ENCODE results near the gene LCT.

GRCh38 chr2:135832891-135833290, 4.1 kb downstream of the LCT start:
- TF ChIP-seq, protein P1, sequence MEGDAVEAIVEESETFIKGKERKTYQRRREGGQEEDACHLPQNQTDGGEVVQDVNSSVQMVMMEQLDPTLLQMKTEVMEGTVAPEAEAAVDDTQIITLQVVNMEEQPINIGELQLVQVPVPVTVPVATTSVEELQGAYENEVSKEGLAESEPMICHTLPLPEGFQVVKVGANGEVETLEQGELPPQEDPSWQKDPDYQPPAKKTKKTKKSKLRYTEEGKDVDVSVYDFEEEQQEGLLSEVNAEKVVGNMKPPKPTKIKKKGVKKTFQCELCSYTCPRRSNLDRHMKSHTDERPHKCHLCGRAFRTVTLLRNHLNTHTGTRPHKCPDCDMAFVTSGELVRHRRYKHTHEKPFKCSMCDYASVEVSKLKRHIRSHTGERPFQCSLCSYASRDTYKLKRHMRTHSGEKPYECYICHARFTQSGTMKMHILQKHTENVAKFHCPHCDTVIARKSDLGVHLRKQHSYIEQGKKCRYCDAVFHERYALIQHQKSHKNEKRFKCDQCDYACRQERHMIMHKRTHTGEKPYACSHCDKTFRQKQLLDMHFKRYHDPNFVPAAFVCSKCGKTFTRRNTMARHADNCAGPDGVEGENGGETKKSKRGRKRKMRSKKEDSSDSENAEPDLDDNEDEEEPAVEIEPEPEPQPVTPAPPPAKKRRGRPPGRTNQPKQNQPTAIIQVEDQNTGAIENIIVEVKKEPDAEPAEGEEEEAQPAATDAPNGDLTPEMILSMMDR (IDR thresholded peaks at IDR 0.05; ENCODE audit: insufficient read depth, low read length, poor library complexity, severe bottlenecking): no peak
- no peak for TF ChIP-seq EZH2phosphoT487 (conservative IDR thresholded peaks at IDR 0.05; ENCODE audit: low read length)

Measured in SU-DHL-6 (cell line).